GM19463 (cell line): ENCODE data around the gene NAGLU.
A peak's percentile ranks its signal among the peaks of the same experiment; 100 is the strongest.

Experiments
- ATAC-seq: cut with Tn5 transposase; IDR thresholded peaks from one replicate; pipeline ENCODE4 v1.9.1; 2021; ENCODE audit warnings: mild to moderate bottlenecking, moderate library complexity; ENCODE audit not compliant: unreplicated experiment

NAGLU gene

GRCh38 chr17:42536048-42536371, at the start of gene NAGLU:
TSS of gene NAGLU (plus strand) at chr17:42536241. CDS start at chr17:42536273, 32 bp downstream.
- peak; percentile 85 for ATAC-seq

- ATAC-seq, result no peak
Observed at GRCh38 chr17:42488032-42488431, 48.0 kb upstream of the NAGLU start.

GRCh38 chr17:42493319-42493718, 42.7 kb upstream of the NAGLU start:
- no peak for ATAC-seq

- ATAC-seq, result no peak
Observed at GRCh38 chr17:42494673-42495072, 41.4 kb upstream of the NAGLU start.

GRCh38 chr17:42498828-42499227, 37.2 kb upstream of the NAGLU start:
- ATAC-seq, result no peak

GRCh38 chr17:42502091-42502490, 34.0 kb upstream of the NAGLU start:
- no peak for ATAC-seq

- no peak for ATAC-seq
Observed at GRCh38 chr17:42502926-42503325, 33.1 kb upstream of the NAGLU start.

- ATAC-seq, result no peak
Observed at GRCh38 chr17:42507671-42508070, 28.4 kb upstream of the NAGLU start.

GRCh38 chr17:42508426-42509165, 27.4 kb upstream of the NAGLU start:
- ATAC-seq, result no peak

GRCh38 chr17:42509409-42509808, 26.6 kb upstream of the NAGLU start:
- ATAC-seq, result no peak

- no peak for ATAC-seq
Observed at GRCh38 chr17:42509841-42510240, 26.2 kb upstream of the NAGLU start.

- no peak for ATAC-seq
Observed at GRCh38 chr17:42512246-42512645, 23.8 kb upstream of the NAGLU start.

GRCh38 chr17:42512733-42513251, 23.2 kb upstream of the NAGLU start:
- ATAC-seq, result peak; percentile 58

- no peak for ATAC-seq
Observed at GRCh38 chr17:42513686-42514085, 22.4 kb upstream of the NAGLU start.

GRCh38 chr17:42514279-42514678, 21.8 kb upstream of the NAGLU start:
- ATAC-seq, result no peak

GRCh38 chr17:42514867-42515266, 21.2 kb upstream of the NAGLU start:
- ATAC-seq, result no peak

- no peak for ATAC-seq
Observed at GRCh38 chr17:42517516-42517915, 18.5 kb upstream of the NAGLU start.

- ATAC-seq, result no peak
Observed at GRCh38 chr17:42518046-42518754, 17.8 kb upstream of the NAGLU start.

- ATAC-seq, result no peak
Observed at GRCh38 chr17:42518755-42519545, 17.1 kb upstream of the NAGLU start.

GRCh38 chr17:42519546-42520491, 16.2 kb upstream of the NAGLU start:
- no peak for ATAC-seq
